Endothelial cell of umbilical vein (primary cell): ENCODE data around the gene MCL1. TPM values are rescaled to one million over a fixed set of nuclear protein-coding genes. Genes with fewer than 3 reads are reported as not detected.

Source experiments
- BruUV-seq: library from RNA; stranded (reverse); fragments of 400-500 nt; replicated peaks from 2 replicates; lab custom pipeline; 2021; lab: Mats Ljungman, UMichigan
- CTCF ChIA-PET: fragments of 300-600, 350-600 bp; sonication (Branson Sonifier 250); formaldehyde crosslinking; loops from one replicate; lab custom pipeline; 2021; ENCODE audit warnings: antibody characterized with exemption, inconsistent platforms; lab: Charles Lee
- POLR2A ChIA-PET: fragments of 300-600, 350-600 bp; sonication (Branson Sonifier 250); formaldehyde crosslinking; loops from one replicate; lab custom pipeline; 2021; ENCODE audit warnings: antibody characterized with exemption, inconsistent platforms; lab: Charles Lee
- DNase-seq: peaks from one replicate; pipeline ENCODE4 v3.0.0-alpha.2; 2011; ENCODE audit warnings: low read depth, low spot score
- FAIRE-seq: peaks from 2 replicates; lab custom pipeline; 2011; peaks lifted over from hg19 to GRCh38; lab: Jason Lieb, UNC
- H2AFZ ChIP-seq: 2 replicates; pipeline ENCODE4 v1.6.0; 2012; ENCODE audit warnings: low read depth, low read length, control low read depth, inconsistent platforms
- H3K27ac ChIP-seq: 2 replicates; pipeline ENCODE4 v1.5.1; 2011; ENCODE audit warnings: low read depth, mild to moderate bottlenecking, control low read depth, low read length, moderate library complexity; ENCODE audit not compliant: insufficient read depth
- H3K27me3 ChIP-seq, 2 experiments: 2 replicates each; pipeline versions ENCODE4 v1.6.0 to v1.6.1; 2011; ENCODE audit warnings: low read length in 2 of 2, mixed read lengths in 1 of 2; ENCODE audit not compliant: control insufficient read depth in 2 of 2, insufficient read depth in 2 of 2
- H3K36me3 ChIP-seq, 2 experiments: 2 replicates in 1 of 2; 3 replicates in 1 of 2; pipeline ENCODE4 v1.5.1; 2011; ENCODE audit warnings: low read length in 2 of 2, mild to moderate bottlenecking in 1 of 2, moderate library complexity in 1 of 2; ENCODE audit not compliant: control insufficient read depth in 2 of 2, insufficient read depth in 2 of 2; ENCODE audit errors: extremely low read depth in 1 of 2
- H3K4me1 ChIP-seq: 3 replicates; pipeline ENCODE4 v1.5.1; 2011; ENCODE audit warnings: mild to moderate bottlenecking, low read length; ENCODE audit not compliant: control insufficient read depth, insufficient read depth; ENCODE audit errors: extremely low read depth
- H3K4me2 ChIP-seq: 2 replicates; pipeline ENCODE4 v1.6.1; 2011; ENCODE audit warnings: low read length, control low read depth, mixed read lengths; ENCODE audit not compliant: insufficient read depth
- H3K4me3 ChIP-seq, 3 experiments: fragments of 200-600 bp in 1 of 3; sonication (generic), shearing (Covaris generic) in 1 of 3; replicated peaks in 1 of 3; 2 replicates each; pipeline ENCODE4 v1.5.1; 2011 to 2016; ENCODE audit warnings: control low read depth in 3 of 3, low read length in 3 of 3, mild to moderate bottlenecking in 2 of 3, inconsistent platforms in 1 of 3, low read depth in 1 of 3, moderate library complexity in 1 of 3; ENCODE audit not compliant: insufficient read depth in 1 of 3
- H3K79me2 ChIP-seq: 2 replicates; pipeline ENCODE4 v1.6.0; 2012; ENCODE audit warnings: low read length, inconsistent platforms; ENCODE audit not compliant: control insufficient read depth, insufficient read depth
- H3K9ac ChIP-seq: replicated peaks from 2 replicates; pipeline ENCODE3; 2011; ENCODE audit warnings: low read length, control low read depth; ENCODE audit not compliant: insufficient read depth; ENCODE audit errors: extremely low read depth
- H3K9me1 ChIP-seq: replicated peaks from 3 replicates; pipeline ENCODE4 v1.6.0; 2011; ENCODE audit warnings: mild to moderate bottlenecking, low read length; ENCODE audit not compliant: control insufficient read depth, insufficient read depth; ENCODE audit errors: extremely low read depth
- H3K9me3 ChIP-seq: replicated peaks from 2 replicates; pipeline ENCODE4 v1.5.1; 2012; ENCODE audit warnings: low read length, inconsistent platforms; ENCODE audit not compliant: control insufficient read depth, insufficient read depth
- H4K20me1 ChIP-seq: replicated peaks from 2 replicates; pipeline ENCODE3; 2011; ENCODE audit warnings: mild to moderate bottlenecking, low read length; ENCODE audit not compliant: control insufficient read depth, insufficient read depth; ENCODE audit errors: extremely low read depth
- EZH2 ChIP-seq: IDR thresholded peaks from 2 replicates; pipeline ENCODE4 v1.6.1; 2012; ENCODE audit warnings: borderline replicate concordance, low read depth, mild to moderate bottlenecking, moderate library complexity, low read length, inconsistent platforms; ENCODE audit not compliant: severe bottlenecking
- FOS ChIP-seq: IDR thresholded peaks from 2 replicates; pipeline ENCODE4 v1.6.1; 2011; ENCODE audit warnings: mild to moderate bottlenecking, low read length, moderate library complexity, borderline replicate concordance; ENCODE audit not compliant: insufficient read depth
- GATA2 ChIP-seq: IDR thresholded peaks from 2 replicates; pipeline ENCODE4 v1.7.0; 2011; ENCODE audit warnings: low read depth, mild to moderate bottlenecking, moderate library complexity, mixed read lengths, low read length; ENCODE audit not compliant: insufficient read length, insufficient read depth
- JUN ChIP-seq: IDR thresholded peaks from 2 replicates; pipeline ENCODE4 v1.6.1; 2011; ENCODE audit warnings: borderline replicate concordance, low read depth; ENCODE audit not compliant: insufficient read length, insufficient read depth
- MYC ChIP-seq: IDR thresholded peaks from one replicate; pipeline ENCODE4 v1.6.1; 2011; ENCODE audit warnings: mild to moderate bottlenecking, low read depth, low read length
- POLR2A ChIP-seq: IDR thresholded peaks from 2 replicates; pipeline ENCODE4 v1.6.1; 2012; ENCODE audit warnings: low read depth, mild to moderate bottlenecking, control low read depth, low read length
- POLR2AphosphoS5 ChIP-seq: IDR thresholded peaks from 2 replicates; pipeline ENCODE4 v1.6.1; 2012; ENCODE audit warnings: low read depth, mild to moderate bottlenecking, control low read depth, low read length, moderate library complexity; ENCODE audit not compliant: insufficient read depth
- dilution Hi-C: fragments of 300-500 bp; cut with MboI; formaldehyde crosslinking; loops from one replicate; pipeline ENCODE4 v1.15.0; 2019; ENCODE audit warnings: low sequenced_read_pairs; ENCODE audit not compliant: extremely low pct_ligation_motif_present
- intact Hi-C: fragments of 100-400 bp; cut with micrococcal nuclease; formaldehyde crosslinking; loops from one replicate; pipeline ENCODE4 v1.10.0; 2022
- polyA plus RNA-seq, 4 experiments: library from polyadenylated mRNA; depleted of rRNA in 3 of 4; stranded (reverse) in 3 of 4; unstranded in 1 of 4; fragments of >200 nt; gene quantifications; 2 replicates each; pipeline versions ENCODE4 v1.2.1 to v1.2.3, GENCODE V29; 2011 to 2012; ENCODE audit warnings: missing spikeins in 1 of 4
- total RNA-seq: library from RNA; stranded (reverse); gene quantifications from 2 replicates; pipeline ENCODE4 v1.2.3, GENCODE V29; 2021
- TF ChIP-seq, protein P1 (sequence below), 2 donors: IDR thresholded peaks; 1 replicate in 1 of 2; 2 replicates in 1 of 2; pipeline ENCODE4 v1.5.1; 2011; ENCODE audit warnings: low read length in 2 of 2, mild to moderate bottlenecking in 2 of 2, moderate library complexity in 2 of 2, control low read depth in 1 of 2, inconsistent platforms in 1 of 2, low read depth in 1 of 2; ENCODE audit not compliant: insufficient read depth in 1 of 2; ENCODE audit errors: extremely low read depth in 1 of 2
- TF ChIP-seq, protein P2 (sequence below): IDR thresholded peaks from 2 replicates; pipeline ENCODE4 v1.6.1; 2011; ENCODE audit not compliant: insufficient read depth, insufficient read length

MCL1 gene
- total and polyA plus RNA-seq, 2 donors (not counting 3 experiments of a cell fraction or from before 2014, with no cell fraction given): 87.3 to 186 TPM

DNA sequence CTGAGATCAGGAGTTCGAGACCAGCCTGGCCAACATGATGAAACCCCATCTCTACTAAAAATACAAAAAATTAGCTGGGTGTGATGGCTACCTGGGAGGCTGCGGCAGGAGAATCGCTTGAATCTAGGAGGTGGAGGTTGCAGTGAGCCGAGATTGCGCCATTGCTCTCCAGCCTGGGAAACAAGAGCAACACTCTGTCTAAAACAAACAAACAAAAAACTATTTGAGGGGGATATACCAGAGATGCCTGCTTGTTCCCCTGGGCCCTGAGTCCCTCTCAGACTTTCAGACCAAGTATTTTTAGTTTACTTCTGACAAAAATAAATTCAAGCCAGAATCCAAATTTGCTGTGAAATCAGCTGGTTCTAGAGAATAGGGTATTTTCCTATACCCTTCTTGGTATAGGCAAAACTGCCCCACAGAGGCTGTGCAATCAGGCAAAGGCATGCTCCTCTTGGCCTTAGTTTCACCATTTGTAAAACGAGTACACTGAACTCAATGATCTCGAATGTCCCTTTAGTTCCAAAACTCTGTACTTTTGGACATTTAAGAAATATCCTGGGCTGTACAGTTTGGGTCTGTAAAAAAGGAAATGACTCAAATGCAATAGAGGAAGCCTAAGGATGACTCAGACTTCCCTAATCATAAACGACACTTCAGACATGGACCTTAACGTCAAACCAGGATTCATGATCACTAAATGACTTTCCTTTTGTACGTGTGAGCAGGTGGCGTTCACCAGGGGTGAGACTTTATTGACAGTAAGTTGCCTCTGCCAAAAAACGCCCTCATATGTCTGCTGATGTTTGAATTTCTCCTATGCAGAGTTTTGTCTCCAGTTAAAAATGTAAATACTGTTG, 33.9 kb upstream of the MCL1 start:
- FAIRE-seq: peak; percentile 98
- H3K9me1 ChIP-seq: no peaks in the 10 kb centered on the region
- peak overlapping the region; percentile 96 for H3K9ac ChIP-seq
- intact Hi-C loops: loop anchor here (1.0 kb wide), 1 partner anchor 9 kb away; no protein-coding TSS in a partner anchor
- POLR2A ChIA-PET: interaction anchor here (0.6 to 1.5 kb wide), 5 partner anchors 34 to 1023 kb away, joined by 3 to 9 read pairs (median 4); partner anchors contain the start of gene MCL1
- peak overlapping the region in 1 of 3 experiments; percentile 14 for H3K4me3 ChIP-seq
- peak overlapping the region; percentile 100 for H3K27ac ChIP-seq
- no peaks in the 10 kb centered on the region for H3K36me3 ChIP-seq
- BruUV-seq: TSS peak; percentile 79
- CTCF ChIA-PET: interaction anchor here (1.6 to 13.1 kb wide), 2 partner anchors 34 to 48 kb away, joined by 5 to 288 read pairs; partner anchors contain the start of gene MCL1
- no peaks in the 10 kb centered on the region for H3K9me3 ChIP-seq
- dilution Hi-C loops: no loop called here
- TF ChIP-seq POLR2A: peak; percentile 78
- TF ChIP-seq POLR2AphosphoS5: peak; percentile 71
- TF ChIP-seq EZH2: no peak
- no peak for TF ChIP-seq GATA2
- TF ChIP-seq, protein P1, sequence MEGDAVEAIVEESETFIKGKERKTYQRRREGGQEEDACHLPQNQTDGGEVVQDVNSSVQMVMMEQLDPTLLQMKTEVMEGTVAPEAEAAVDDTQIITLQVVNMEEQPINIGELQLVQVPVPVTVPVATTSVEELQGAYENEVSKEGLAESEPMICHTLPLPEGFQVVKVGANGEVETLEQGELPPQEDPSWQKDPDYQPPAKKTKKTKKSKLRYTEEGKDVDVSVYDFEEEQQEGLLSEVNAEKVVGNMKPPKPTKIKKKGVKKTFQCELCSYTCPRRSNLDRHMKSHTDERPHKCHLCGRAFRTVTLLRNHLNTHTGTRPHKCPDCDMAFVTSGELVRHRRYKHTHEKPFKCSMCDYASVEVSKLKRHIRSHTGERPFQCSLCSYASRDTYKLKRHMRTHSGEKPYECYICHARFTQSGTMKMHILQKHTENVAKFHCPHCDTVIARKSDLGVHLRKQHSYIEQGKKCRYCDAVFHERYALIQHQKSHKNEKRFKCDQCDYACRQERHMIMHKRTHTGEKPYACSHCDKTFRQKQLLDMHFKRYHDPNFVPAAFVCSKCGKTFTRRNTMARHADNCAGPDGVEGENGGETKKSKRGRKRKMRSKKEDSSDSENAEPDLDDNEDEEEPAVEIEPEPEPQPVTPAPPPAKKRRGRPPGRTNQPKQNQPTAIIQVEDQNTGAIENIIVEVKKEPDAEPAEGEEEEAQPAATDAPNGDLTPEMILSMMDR (IDR thresholded peaks at IDR 0.05; ENCODE audit: extremely low read depth in 1 of 2, insufficient read depth in 1 of 2, low read depth in 1 of 2, low read length in 2 of 2): no peak
- TF ChIP-seq JUN: peak; percentile 100
- TF ChIP-seq MYC: no peak
- peak; percentile 95 for TF ChIP-seq FOS
- TF ChIP-seq, protein P2, sequence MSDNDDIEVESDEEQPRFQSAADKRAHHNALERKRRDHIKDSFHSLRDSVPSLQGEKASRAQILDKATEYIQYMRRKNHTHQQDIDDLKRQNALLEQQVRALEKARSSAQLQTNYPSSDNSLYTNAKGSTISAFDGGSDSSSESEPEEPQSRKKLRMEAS: no peak
- peak overlapping the region; percentile 70 for H3K4me2 ChIP-seq
- peaks cover 13% of the 10 kb centered on the region for H3K79me2 ChIP-seq
- peaks cover 43% of the 10 kb centered on the region for H3K4me1 ChIP-seq
- H4K20me1 ChIP-seq: no peaks in the 10 kb centered on the region
- H3K27me3 ChIP-seq: no peaks in the 10 kb centered on the region
- no peak overlapping the region for H2AFZ ChIP-seq
- peak; percentile 94 for DNase-seq
